ENCODE data around the gene GRIN2B. TPM values are rescaled to one million over a fixed set of nuclear protein-coding genes. Genes with fewer than 3 reads are reported as not detected.

The GRIN2B gene
- total and polyA plus RNA-seq, 2 of the 13 experiments (the other 11 are each of a cell fraction or from before 2014, with no cell fraction given) = 0.05 to 0.13 TPM

DNA sequence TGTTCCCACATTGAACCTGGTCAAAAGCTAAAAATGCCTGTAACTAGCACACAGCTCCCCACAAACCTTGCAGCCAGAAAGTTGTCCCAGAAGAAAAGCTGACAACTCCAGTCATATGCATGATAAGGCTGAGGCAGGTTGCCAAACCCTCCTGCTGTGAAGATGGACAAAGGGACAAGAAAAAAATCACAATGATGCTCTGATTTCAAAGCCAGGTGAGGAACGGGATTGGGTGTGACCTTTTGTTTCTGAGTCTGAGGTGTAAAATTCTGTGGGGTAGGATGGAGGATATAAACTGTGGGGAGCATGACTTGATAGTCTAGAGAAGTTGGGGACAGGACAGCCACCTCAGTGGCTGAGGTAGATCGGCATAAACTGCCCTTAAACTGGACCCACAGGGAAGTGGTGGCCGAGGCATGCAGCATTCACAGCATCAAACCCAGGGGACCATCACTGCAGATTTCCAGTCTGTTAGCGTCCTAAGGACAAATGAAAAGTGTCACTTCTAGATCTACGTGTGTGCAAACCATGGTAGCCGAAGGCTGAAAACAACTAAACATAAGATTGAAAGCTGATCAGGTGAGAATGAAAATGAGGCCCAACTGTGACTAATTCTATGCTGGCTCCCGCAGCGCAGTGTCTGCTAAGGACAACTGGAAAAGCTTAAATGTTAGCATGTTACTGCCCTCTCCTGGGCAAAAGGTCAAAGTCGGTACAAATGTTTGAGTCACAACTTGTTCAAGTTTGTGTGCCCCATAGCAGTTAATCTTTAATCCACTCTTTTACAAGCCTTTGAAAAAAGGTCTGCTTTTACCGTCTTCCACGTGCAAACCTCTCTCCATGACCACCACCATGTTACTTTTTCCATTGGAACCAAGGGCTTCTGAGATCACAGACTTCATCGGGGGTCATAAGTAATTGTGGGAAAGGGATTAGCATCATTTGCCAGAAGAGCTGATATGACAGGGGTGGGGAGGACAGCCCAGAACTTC lies 39.8 kb downstream of the GRIN2B start (continued):
- TF ChIP-seq, protein P1, sequence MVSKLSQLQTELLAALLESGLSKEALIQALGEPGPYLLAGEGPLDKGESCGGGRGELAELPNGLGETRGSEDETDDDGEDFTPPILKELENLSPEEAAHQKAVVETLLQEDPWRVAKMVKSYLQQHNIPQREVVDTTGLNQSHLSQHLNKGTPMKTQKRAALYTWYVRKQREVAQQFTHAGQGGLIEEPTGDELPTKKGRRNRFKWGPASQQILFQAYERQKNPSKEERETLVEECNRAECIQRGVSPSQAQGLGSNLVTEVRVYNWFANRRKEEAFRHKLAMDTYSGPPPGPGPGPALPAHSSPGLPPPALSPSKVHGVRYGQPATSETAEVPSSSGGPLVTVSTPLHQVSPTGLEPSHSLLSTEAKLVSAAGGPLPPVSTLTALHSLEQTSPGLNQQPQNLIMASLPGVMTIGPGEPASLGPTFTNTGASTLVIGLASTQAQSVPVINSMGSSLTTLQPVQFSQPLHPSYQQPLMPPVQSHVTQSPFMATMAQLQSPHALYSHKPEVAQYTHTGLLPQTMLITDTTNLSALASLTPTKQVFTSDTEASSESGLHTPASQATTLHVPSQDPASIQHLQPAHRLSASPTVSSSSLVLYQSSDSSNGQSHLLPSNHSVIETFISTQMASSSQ (IDR thresholded peaks at IDR 0.05; ENCODE audit: low read depth) = peak; percentile 83
- TF ChIP-seq, protein P1 (CRISPR knock-in tag; IDR thresholded peaks at IDR 0.05; ENCODE audit: borderline replicate concordance) = peak; percentile 67; the same call in 1 of the 2 replicates
- TF ChIP-seq, protein P2, sequence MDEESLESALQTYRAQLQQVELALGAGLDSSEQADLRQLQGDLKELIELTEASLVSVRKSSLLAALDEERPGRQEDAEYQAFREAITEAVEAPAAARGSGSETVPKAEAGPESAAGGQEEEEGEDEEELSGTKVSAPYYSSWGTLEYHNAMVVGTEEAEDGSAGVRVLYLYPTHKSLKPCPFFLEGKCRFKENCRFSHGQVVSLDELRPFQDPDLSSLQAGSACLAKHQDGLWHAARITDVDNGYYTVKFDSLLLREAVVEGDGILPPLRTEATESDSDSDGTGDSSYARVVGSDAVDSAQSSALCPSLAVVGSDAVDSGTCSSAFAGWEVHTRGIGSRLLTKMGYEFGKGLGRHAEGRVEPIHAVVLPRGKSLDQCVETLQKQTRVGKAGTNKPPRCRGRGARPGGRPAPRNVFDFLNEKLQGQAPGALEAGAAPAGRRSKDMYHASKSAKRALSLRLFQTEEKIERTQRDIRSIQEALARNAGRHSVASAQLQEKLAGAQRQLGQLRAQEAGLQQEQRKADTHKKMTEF (CRISPR knock-in tag; IDR thresholded peaks at IDR 0.05) = 0 out of 2 replicates have a peak, but pooled peaks have one; percentile 22
- TF ChIP-seq BHLHE40 (IDR thresholded peaks at IDR 0.05; ENCODE audit: low read length) (peak; percentile 44), RBFOX2 (IDR thresholded peaks at IDR 0.05; ENCODE audit: low read depth, low read length) (no peak), SAFB2 (CRISPR knock-in tag; IDR thresholded peaks at IDR 0.05; ENCODE audit: borderline replicate concordance, low read depth) (no peak), ZNF441 (CRISPR knock-in tag; IDR thresholded peaks at IDR 0.05; ENCODE audit: borderline replicate concordance) (no peak)
- TF ChIP-seq, protein P3, sequence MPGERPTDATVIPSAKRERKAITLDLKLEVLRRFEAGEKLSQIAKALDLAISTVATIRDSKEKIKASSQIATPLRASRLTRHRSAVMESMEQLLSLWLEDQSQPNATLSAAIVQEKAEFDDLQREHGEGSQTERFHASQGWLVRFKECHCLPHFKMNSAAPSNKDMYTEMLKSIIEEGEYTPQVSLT (CRISPR knock-in tag; IDR thresholded peaks at IDR 0.05; ENCODE audit: borderline replicate concordance, low read depth) = no peak
- TF ChIP-seq, protein P4, sequence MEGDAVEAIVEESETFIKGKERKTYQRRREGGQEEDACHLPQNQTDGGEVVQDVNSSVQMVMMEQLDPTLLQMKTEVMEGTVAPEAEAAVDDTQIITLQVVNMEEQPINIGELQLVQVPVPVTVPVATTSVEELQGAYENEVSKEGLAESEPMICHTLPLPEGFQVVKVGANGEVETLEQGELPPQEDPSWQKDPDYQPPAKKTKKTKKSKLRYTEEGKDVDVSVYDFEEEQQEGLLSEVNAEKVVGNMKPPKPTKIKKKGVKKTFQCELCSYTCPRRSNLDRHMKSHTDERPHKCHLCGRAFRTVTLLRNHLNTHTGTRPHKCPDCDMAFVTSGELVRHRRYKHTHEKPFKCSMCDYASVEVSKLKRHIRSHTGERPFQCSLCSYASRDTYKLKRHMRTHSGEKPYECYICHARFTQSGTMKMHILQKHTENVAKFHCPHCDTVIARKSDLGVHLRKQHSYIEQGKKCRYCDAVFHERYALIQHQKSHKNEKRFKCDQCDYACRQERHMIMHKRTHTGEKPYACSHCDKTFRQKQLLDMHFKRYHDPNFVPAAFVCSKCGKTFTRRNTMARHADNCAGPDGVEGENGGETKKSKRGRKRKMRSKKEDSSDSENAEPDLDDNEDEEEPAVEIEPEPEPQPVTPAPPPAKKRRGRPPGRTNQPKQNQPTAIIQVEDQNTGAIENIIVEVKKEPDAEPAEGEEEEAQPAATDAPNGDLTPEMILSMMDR (CRISPR knock-in tag; IDR thresholded peaks at IDR 0.05) = peak; percentile 82
- TF ChIP-seq, protein P5, sequence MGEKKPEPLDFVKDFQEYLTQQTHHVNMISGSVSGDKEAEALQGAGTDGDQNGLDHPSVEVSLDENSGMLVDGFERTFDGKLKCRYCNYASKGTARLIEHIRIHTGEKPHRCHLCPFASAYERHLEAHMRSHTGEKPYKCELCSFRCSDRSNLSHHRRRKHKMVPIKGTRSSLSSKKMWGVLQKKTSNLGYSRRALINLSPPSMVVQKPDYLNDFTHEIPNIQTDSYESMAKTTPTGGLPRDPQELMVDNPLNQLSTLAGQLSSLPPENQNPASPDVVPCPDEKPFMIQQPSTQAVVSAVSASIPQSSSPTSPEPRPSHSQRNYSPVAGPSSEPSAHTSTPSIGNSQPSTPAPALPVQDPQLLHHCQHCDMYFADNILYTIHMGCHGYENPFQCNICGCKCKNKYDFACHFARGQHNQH (CRISPR knock-in tag; IDR thresholded peaks at IDR 0.05) = no peak

Measured in HepG2 (cell line).